KOPT-K1 (cell line): ENCODE results near the gene SORCS1.

Source experiments
- H3K27ac ChIP-seq: fragments of 200-600 bp; sonication (generic); 2 replicates; pipeline ENCODE4 v1.5.1; 2016; ENCODE audit warnings: antibody characterized with exemption, mild to moderate bottlenecking, low read depth, low read length; ENCODE audit not compliant: poor library complexity, severe bottlenecking
- H3K36me3 ChIP-seq: fragments of 200-600 bp; sonication (generic); 2 replicates; pipeline ENCODE4 v1.5.1; 2017; ENCODE audit warnings: antibody characterized with exemption, mild to moderate bottlenecking, low read length, moderate library complexity; ENCODE audit not compliant: insufficient read depth
- H3K9me3 ChIP-seq: fragments of 200-600 bp; sonication (generic); 2 replicates; pipeline ENCODE4 v1.5.1; 2017; ENCODE audit warnings: antibody characterized with exemption, low read length, mild to moderate bottlenecking; ENCODE audit not compliant: insufficient read depth, poor library complexity, severe bottlenecking

The SORCS1 gene

DNA sequence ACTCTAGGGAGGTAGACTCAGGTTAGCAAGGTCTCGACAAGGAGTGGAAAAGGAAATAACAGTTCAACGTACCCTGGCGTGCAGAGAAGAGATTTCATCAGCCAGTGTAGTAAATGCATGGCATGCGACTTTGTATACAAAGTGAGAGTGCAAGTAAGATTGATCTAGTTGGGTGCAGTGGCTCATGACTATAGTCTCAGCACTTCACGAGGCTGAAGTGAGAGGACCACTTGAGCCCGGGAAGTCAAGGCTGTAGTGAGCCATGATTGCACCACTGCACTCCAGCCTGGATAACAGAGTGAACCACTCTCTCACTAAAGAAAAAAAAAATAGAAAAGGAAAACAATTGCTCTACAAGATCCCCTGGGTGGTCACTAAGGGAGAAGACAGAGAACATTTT is 528.6 kb downstream of the SORCS1 start:
- Histone ChIP-seq H3K36me3 (no peaks in the 10 kb centered on the region), H3K27ac (no peak overlapping the region), H3K9me3 (no peaks in the 10 kb centered on the region)

DNA sequence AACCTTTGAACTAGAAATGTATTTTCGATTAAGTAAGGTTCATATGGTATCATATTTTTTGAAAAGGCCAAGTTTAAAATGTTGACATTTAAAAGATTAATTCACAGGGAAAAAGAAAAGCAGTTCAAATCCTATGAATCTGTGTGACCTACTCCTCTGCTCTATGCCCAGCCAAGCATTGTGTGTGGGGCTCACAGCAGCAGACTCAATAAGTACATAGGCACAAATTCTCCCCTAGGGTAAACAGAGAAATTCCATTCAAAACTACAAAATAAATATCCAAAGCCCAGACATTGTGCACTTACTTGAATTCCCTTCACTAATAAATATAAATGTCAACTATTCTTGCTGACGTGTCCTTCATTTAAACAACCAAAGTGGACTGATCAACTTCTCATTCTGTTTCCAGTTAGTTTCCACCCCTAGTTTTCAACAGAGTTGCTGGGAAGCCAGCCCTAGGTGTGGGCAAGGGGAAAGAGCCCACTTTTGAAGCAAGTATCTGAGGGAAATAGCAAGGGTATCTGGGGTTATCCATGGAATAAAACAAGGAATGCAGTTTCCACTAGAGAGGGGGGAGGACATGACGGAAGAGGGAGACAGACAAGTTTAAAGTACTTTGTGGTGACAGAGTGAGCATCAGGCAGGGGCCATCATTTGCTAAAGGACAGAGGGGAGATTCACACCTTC is 533.3 kb downstream of the SORCS1 start:
- Histone ChIP-seq H3K9me3 (no peaks in the 10 kb centered on the region), H3K36me3 (no peaks in the 10 kb centered on the region)

DNA sequence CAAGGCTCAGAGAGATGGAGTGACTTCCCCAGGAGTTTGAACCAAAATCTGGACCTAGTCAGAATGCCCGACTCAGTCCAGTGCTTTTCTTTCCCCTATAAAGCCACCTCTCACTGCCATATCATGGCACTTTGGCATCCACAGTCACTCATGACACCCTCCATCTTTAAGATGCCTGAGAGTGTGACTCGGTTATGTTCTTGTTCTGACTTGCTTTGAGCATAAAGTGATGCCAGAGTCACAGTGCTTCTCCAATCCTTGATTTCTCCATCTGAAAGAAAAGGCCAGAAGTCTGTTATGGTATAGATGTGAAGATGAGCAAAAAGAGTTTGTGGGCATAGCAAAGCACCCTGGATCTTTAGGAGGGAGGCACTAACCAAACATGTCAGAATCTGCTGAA is 538.1 kb downstream of the SORCS1 start:
- no peaks in the 10 kb centered on the region for H3K36me3 ChIP-seq
- H3K27ac ChIP-seq: no peak overlapping the region
- H3K9me3 ChIP-seq: no peaks in the 10 kb centered on the region

More for the DNA sequence above, 533.3 kb downstream of the SORCS1 start:
- H3K27ac ChIP-seq: no peak overlapping the region

DNA sequence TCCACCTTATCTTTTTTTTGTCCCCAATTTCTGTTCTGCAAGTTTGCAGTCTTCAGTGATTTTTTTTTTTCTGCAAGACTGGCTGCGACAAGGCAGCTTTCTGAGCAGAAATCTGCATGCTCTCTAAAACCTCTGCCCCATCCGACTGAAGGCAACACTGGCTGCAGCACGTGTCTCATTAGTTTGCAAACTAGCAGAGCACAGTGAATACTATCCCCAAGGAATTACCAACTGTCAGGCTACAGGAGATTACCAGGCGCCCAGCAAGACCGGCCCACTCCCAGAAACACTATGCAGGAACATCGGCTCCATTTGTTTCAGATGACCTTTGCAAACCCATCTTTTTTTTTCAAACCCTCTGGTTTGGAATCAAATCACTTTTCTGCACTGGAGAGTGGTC is 538.8 kb downstream of the SORCS1 start:
- H3K27ac ChIP-seq: no peak overlapping the region
- H3K9me3 ChIP-seq: no peaks in the 10 kb centered on the region
- no peaks in the 10 kb centered on the region for H3K36me3 ChIP-seq

DNA sequence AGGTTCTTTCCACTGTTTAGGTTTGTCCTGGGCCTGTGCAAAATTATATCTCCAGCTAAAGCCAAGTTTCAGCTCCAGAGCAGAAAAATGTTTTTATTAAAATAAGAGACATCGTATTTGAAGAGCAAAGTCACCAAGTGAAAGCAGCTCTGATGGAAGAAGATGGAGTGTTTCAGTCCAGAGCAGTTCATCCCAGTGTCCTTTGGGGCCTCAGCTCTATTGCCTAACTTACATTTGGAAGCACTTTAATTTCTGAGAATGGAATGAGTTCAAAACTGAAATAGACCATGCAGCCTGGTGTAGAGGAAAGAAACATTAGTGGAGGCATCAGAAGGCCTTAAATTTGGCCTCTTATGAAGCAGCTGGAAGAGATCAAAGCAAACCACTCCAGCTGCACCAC is 545.2 kb downstream of the SORCS1 start:
- H3K36me3 ChIP-seq: no peaks in the 10 kb centered on the region
- H3K9me3 ChIP-seq: no peaks in the 10 kb centered on the region
- H3K27ac ChIP-seq: no peak overlapping the region

DNA sequence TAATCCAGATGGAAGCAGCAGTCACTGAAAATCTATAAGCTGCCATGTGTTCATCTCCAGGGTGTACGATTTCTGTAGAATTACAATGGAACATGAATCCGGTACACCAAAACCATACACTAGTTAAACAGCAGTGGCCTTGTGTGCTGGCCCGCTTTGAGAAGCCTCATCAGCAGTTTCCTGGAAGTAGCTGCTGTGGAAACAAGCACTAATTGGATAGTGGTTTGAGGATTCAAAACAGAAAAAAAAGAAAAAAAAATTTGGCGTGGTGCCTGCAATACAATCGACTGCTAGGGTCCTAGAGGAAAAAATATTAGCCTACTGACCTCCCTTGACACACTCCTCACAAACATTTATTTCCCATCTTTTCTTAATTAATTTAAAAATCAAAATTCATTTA is 545.9 kb downstream of the SORCS1 start:
- Histone ChIP-seq H3K36me3 (no peaks in the 10 kb centered on the region), H3K27ac (no peak overlapping the region), H3K9me3 (no peaks in the 10 kb centered on the region)

DNA sequence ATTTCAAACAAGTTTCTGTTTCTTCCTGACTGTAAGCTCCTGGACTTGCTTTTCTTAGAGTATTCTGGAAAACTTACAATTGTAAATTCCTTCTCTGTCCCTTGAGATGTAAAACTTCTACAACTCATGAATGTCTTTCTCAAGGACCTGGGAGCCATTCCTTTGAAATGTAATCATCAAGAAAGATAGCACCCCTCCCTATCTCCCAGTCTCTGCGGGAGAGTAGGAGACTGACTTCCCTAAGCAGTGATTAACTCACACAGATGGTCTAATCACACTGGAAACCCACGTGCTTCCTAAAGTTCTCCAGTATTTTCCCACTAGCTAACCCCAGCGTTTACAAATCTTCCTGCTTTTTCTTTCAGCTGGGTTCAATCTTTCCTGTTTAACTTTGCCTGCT is 549.4 kb downstream of the SORCS1 start:
- H3K36me3 ChIP-seq: no peaks in the 10 kb centered on the region
- H3K9me3 ChIP-seq: no peaks in the 10 kb centered on the region
- H3K27ac ChIP-seq: no peak overlapping the region

DNA sequence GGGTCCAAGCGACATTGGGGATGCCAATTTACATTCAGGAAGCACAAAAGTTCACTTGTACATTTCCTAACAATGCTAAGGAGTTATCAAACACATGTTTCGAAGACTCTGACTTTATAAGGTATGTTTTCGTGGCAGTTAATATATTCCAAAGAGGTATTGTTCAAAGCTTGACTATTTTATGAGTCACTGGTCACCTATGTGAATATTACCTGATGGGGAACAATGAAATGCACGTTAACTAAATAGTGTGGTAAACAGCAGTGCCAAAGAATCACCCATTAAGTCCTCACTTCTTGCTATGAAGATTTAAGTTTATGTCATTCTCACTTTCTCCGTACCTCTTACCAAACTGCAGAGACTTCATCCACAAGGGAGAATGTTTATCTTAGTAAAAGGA is 550.2 kb downstream of the SORCS1 start:
- no peaks in the 10 kb centered on the region for H3K9me3 ChIP-seq
- H3K36me3 ChIP-seq: no peaks in the 10 kb centered on the region
- no peak overlapping the region for H3K27ac ChIP-seq

DNA sequence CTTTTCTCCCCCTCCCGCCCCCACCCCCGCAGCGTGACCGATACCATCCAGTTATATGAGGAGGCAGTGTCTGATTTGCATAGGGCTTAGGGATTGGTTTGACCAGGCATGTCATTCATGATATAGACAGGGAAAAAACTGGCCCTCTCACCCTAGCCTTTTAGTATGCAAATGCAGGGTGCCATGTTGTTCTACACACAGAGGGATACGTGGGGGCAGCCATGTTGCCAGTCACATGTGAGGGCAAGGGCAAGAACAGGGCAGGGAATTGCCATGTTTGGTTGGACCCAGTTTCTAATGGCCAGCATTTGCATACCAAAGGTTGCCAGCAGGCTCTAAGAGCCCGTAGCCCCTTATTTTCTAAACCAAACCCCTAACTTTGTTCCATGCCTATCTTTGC is 552.1 kb downstream of the SORCS1 start:
- Histone ChIP-seq H3K36me3 (no peaks in the 10 kb centered on the region), H3K9me3 (no peaks in the 10 kb centered on the region), H3K27ac (no peak overlapping the region)

DNA sequence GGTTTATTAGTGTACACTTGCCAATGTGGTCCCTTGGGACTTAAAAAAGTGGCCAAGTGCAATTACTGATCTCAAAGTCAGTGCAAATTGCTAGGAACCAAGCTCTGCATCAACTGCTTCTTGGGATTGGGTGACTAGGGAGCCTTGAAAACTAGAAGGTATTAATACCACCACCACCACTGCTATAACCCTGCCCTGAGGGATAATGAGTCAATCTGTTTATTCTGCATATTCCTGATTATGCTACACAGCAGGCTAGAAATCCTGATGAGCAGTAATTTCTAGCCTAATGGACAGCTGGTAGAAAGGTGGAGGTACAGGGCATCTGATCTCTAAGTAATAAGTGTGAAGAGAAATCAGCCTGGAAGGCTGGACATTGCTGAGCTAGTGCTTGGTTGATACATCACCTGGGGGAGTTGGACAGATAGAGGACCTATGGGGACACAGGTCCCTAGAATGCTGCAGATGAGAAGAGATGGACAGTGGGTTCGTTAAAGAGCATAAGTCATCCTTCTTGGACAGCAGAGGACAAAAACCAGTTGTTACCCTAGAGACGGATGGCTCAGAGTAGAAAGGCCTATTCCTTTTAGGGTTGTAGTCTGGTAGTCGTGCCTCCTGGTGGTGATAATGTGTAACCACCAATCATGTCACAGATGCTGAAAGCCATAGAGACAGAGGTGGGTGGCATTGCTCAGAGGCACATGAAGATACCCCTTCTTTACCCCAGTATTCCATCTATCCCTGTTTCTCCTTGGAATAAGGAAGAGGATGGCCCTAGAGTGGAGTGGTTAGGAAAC is 554.8 kb downstream of the SORCS1 start:
- Histone ChIP-seq H3K9me3 (no peaks in the 10 kb centered on the region), H3K36me3 (no peaks in the 10 kb centered on the region), H3K27ac (no peak overlapping the region)

DNA sequence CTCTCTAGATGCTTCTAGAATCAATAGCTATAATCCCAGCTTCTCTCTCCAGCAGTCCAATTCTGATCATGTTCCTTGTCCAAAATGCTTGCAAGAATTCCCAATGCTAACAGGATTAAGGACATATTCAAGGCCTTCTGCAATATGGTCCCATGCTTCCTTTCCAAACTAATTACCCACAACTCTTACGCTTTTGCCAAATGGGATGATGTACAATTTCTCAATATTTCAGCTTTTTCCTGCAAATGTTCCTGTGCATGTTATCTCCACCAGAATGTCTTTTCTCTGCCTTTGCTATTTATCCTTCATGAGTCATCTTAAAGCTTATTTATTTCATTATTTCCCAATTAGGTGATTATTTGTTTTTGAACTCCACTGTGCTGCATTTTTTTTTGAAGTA is 556.4 kb downstream of the SORCS1 start:
- H3K9me3 ChIP-seq: no peaks in the 10 kb centered on the region
- H3K27ac ChIP-seq: no peak overlapping the region
- H3K36me3 ChIP-seq: no peaks in the 10 kb centered on the region

DNA sequence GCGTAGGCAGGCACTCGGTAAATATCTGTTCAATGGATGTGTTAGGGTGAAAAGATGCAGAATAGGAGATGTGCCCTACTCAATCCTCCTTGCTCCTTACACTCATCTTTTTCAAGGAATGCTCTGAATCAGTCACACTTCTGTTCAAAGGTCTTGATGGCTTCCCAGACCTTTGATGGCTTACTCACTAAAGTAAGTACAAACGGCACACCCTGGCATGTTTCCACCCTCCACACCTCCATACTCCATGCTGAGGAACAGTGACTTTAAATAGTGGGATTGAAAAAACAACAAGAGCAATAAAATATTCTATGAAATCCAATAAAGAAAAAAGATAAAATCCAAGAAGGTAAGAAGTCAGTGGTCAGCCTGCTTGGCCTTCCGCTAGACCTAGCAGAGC is 569.2 kb downstream of the SORCS1 start:
- no peaks in the 10 kb centered on the region for H3K36me3 ChIP-seq
- no peaks in the 10 kb centered on the region for H3K9me3 ChIP-seq
- no peak overlapping the region for H3K27ac ChIP-seq

DNA sequence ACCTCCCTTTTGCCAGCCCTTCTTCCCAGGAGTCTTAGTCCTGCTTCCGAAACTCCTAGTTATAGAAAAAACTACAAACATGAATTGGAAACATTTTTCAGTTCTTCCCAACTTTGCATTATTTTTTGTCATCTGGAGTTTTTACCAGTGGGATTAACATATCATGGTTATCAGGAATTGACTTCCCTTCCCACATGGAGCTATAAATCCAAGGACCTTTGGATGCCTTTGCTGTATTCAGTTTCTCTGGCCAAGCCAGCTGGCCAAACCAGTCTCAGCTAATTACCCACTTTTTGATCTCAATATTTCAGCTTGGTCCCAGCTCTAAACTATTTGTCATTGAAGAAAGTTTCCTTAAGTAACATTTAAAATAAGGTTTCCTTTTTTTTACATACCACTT is 570.6 kb downstream of the SORCS1 start:
- Histone ChIP-seq H3K27ac (no peak overlapping the region), H3K36me3 (no peaks in the 10 kb centered on the region), H3K9me3 (no peaks in the 10 kb centered on the region)

DNA sequence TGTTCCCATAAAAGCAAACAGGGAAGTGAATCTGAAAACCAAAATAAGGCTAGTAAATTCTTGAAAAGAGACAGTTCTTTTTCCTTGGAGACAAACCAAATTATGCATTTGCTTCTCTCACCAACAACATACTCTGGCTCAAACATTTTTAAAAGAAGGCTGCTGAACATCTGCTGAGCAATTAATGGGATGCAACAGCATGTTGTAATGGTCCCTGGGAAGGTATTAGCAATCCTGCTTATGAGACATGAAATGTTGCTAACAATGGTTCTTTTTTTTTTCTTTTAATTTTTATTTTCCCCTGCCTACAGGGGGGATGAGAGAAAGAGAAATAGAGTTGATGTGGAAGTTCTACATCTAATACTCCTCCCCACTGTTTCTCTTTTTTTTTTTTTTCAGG is 572.1 kb downstream of the SORCS1 start:
- Histone ChIP-seq H3K27ac (no peak overlapping the region), H3K9me3 (no peaks in the 10 kb centered on the region)

DNA sequence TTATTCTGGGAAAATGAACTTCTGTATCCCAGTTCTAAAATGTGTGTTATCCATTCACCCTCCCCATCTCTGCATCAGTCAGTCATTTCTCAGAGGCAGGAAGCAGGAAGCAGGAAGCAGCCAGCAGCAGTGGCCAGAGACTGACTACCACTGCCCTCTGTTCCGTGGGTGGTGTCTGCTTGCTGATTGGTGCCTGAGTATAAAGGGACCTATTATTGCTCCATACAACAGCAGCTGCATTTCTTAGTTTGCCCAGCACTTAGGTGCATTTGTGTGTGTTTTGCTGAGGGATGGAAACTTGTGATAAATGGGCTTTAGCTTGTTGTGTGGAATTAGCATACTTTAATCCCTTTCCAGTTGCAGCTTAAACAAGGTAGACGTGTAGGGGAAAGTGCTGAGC is 582.2 kb downstream of the SORCS1 start:
- no peak overlapping the region for H3K27ac ChIP-seq
- no peaks in the 10 kb centered on the region for H3K36me3 ChIP-seq
- no peaks in the 10 kb centered on the region for H3K9me3 ChIP-seq

More for the DNA sequence above, 572.1 kb downstream of the SORCS1 start:
- H3K36me3 ChIP-seq: no peaks in the 10 kb centered on the region

DNA sequence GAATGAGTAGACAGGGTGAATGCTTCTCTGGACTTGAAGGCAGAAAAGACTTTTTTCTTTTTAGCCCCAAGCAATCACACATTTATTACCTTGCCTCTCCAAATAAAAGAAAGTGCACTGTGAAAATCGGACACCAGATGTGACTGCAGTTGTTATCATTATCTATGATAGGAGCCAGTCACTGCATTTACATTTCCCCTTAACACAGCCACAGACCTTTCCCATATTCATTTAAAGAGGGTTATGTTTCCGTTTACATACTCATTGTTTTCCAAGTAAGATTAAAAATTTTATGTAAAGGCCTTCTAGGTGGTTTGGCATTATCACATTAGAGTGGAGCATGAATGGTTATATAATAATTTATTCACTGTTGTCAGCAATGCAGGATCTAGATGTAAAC is 586.8 kb downstream of the SORCS1 start:
- Histone ChIP-seq H3K36me3 (no peaks in the 10 kb centered on the region), H3K27ac (no peak overlapping the region)

More for the DNA sequence above, 586.8 kb downstream of the SORCS1 start:
- no peaks in the 10 kb centered on the region for H3K9me3 ChIP-seq
